Fibroblast of lung (primary cell): ENCODE results near the gene SLC5A1. TPM values are rescaled to one million over a fixed set of nuclear protein-coding genes. Genes with fewer than 3 reads are reported as not detected.

Experiments
- DNase-seq, 2 donors: peaks; one replicate each; pipeline versions ENCODE4 v3.0.0 to v3.0.0-alpha.2; 2010; ENCODE audit warnings: low read depth in 2 of 2
- H2AFZ ChIP-seq: 2 replicates; pipeline ENCODE4 v1.5.1; 2012; ENCODE audit warnings: low read length, control low read depth, inconsistent platforms
- H3K27ac ChIP-seq: 2 replicates; pipeline ENCODE4 v1.5.1; 2011; ENCODE audit warnings: low read length, control low read depth; ENCODE audit not compliant: insufficient read depth
- H3K27me3 ChIP-seq: 2 replicates; pipeline ENCODE4 v1.5.1; 2011; ENCODE audit warnings: mild to moderate bottlenecking, low read length; ENCODE audit not compliant: control insufficient read depth, insufficient read depth
- H3K36me3 ChIP-seq: 2 replicates; pipeline ENCODE4 v1.5.1; 2011; ENCODE audit warnings: low read length; ENCODE audit not compliant: control insufficient read depth, insufficient read depth
- H3K4me1 ChIP-seq: 2 replicates; pipeline ENCODE4 v1.5.1; 2011; ENCODE audit warnings: low read length; ENCODE audit not compliant: control insufficient read depth, insufficient read depth; ENCODE audit errors: extremely low read depth
- H3K4me2 ChIP-seq: 2 replicates; pipeline ENCODE4 v1.5.1; 2011; ENCODE audit warnings: low read length, control low read depth; ENCODE audit not compliant: insufficient read depth; ENCODE audit errors: extremely low read depth
- H3K4me3 ChIP-seq, 4 experiments: fragments of 200-600 bp in 1 of 4; sonication (generic) in 1 of 4; replicated peaks in 1 of 4; 2 replicates each; pipeline ENCODE4 v1.5.1; 2011 to 2016; ENCODE audit warnings: low read length in 4 of 4, low read depth in 3 of 4, mild to moderate bottlenecking in 3 of 4, control low read depth in 2 of 4, inconsistent platforms in 1 of 4, mixed read lengths in 1 of 4; ENCODE audit not compliant: insufficient read depth in 1 of 4; ENCODE audit errors: control extremely low read depth in 1 of 4
- H3K79me2 ChIP-seq: 2 replicates; pipeline ENCODE4 v1.5.1; 2012; ENCODE audit warnings: mild to moderate bottlenecking, low read length, inconsistent platforms; ENCODE audit not compliant: control insufficient read depth, insufficient read depth
- H3K9ac ChIP-seq: 2 replicates; pipeline ENCODE4 v1.5.1; 2011; ENCODE audit warnings: mild to moderate bottlenecking, low read length, control low read depth; ENCODE audit not compliant: insufficient read depth
- H3K9me3 ChIP-seq: 2 replicates; pipeline ENCODE4 v1.5.1; 2012; ENCODE audit warnings: low read depth, low read length; ENCODE audit not compliant: control insufficient read depth, insufficient read depth
- H4K20me1 ChIP-seq: 2 replicates; pipeline ENCODE4 v1.5.1; 2011; ENCODE audit warnings: low read length; ENCODE audit not compliant: control insufficient read depth, insufficient read depth; ENCODE audit errors: extremely low read depth
- CTCF ChIP-seq, 2 donors: IDR thresholded peaks in 1 of 2; conservative IDR thresholded peaks in 1 of 2; 1 replicate in 1 of 2; 2 replicates in 1 of 2; pipeline ENCODE4 v1.5.1; 2011 to 2012; ENCODE audit warnings: low read length in 2 of 2, control low read depth in 1 of 2, inconsistent platforms in 1 of 2, low read depth in 1 of 2, mild to moderate bottlenecking in 1 of 2
- EZH2 ChIP-seq: IDR thresholded peaks from 2 replicates; pipeline ENCODE4 v1.5.1; 2012; ENCODE audit warnings: low read length, control low read depth, mild to moderate bottlenecking; ENCODE audit errors: missing control alignments
- polyA plus RNA-seq, 2 donors: library from polyadenylated mRNA; depleted of rRNA in 1 of 2; stranded (reverse) in 1 of 2; unstranded in 1 of 2; fragments of >200 nt; gene quantifications; 2 replicates each; pipeline ENCODE4 v1.2.1, GENCODE V29; 2011 to 2012; ENCODE audit warnings: missing spikeins in 1 of 2
- total RNA-seq: library from RNA; depleted of rRNA; stranded (reverse); fragments of >200 nt; gene quantifications from 2 replicates; pipeline ENCODE4 v1.2.1, GENCODE V29; 2014

SLC5A1 gene
- total and polyA plus RNA-seq, 2 donors (not counting 1 experiment from before 2014, with no cell fraction given): not detected

- Histone ChIP-seq H3K27ac (no peak overlapping the region), H2AFZ (no peak overlapping the region), H3K9me3 (no peaks in the 10 kb centered on the region), H3K4me3 (no peak overlapping the region), H3K79me2 (no peaks in the 10 kb centered on the region), H4K20me1 (no peaks in the 10 kb centered on the region), H3K9ac (no peak overlapping the region), H3K36me3 (no peaks in the 10 kb centered on the region), H3K4me2 (no peak overlapping the region), H3K27me3 (peaks cover 2% of the 10 kb centered on the region), H3K4me1 (no peaks in the 10 kb centered on the region)
- TF ChIP-seq CTCF (conservative IDR thresholded peaks at IDR 0.05 in 1 of 2, IDR thresholded peaks at IDR 0.05 in 1 of 2; ENCODE audit: low read depth in 1 of 2, low read length in 2 of 2): no peak
- no peak for TF ChIP-seq EZH2
- DNase-seq: no peak
Measured at GRCh38 chr22:32034275-32034674, 8.8 kb upstream of the SLC5A1 start.

GRCh38 chr22:32037236-32037635 is 5.8 kb upstream of the SLC5A1 start:
- no peaks in the 10 kb centered on the region for H3K79me2 ChIP-seq
- H3K36me3 ChIP-seq: no peaks in the 10 kb centered on the region
- H4K20me1 ChIP-seq: no peaks in the 10 kb centered on the region
- no peaks in the 10 kb centered on the region for H3K9me3 ChIP-seq
- no peak for TF ChIP-seq EZH2
- no peak for TF ChIP-seq CTCF (conservative IDR thresholded peaks at IDR 0.05 in 1 of 2, IDR thresholded peaks at IDR 0.05 in 1 of 2; ENCODE audit: low read depth in 1 of 2, low read length in 2 of 2)
- no peak overlapping the region for H3K9ac ChIP-seq
- no peak overlapping the region for H3K27ac ChIP-seq
- H3K27me3 ChIP-seq: peaks cover 6% of the 10 kb centered on the region
- no peak overlapping the region for H3K4me3 ChIP-seq
- H3K4me1 ChIP-seq: no peaks in the 10 kb centered on the region
- H2AFZ ChIP-seq: no peak overlapping the region
- no peak overlapping the region for H3K4me2 ChIP-seq
- no peak for DNase-seq

GRCh38 chr22:32040324-32040904 is 2.6 kb upstream of the SLC5A1 start:
- Histone ChIP-seq H3K9me3 (no peaks in the 10 kb centered on the region), H3K27ac (no peak overlapping the region), H4K20me1 (no peaks in the 10 kb centered on the region), H3K4me3 (no peak overlapping the region), H3K36me3 (no peaks in the 10 kb centered on the region), H3K4me1 (no peaks in the 10 kb centered on the region), H3K9ac (no peak overlapping the region), H3K79me2 (no peaks in the 10 kb centered on the region), H3K27me3 (peaks cover 12% of the 10 kb centered on the region), H2AFZ (no peak overlapping the region), H3K4me2 (no peak overlapping the region)
- no peak for DNase-seq
- TF ChIP-seq EZH2 (no peak), CTCF (conservative IDR thresholded peaks at IDR 0.05 in 1 of 2, IDR thresholded peaks at IDR 0.05 in 1 of 2; ENCODE audit: low read depth in 1 of 2, low read length in 2 of 2) (no peak)
